Stimulated activated CD8-positive, alpha-beta memory T cell treated with anti-CD3 and anti-CD28 coated beads, Interleukin-4, amount 100 ng/mL, for 1 hour (primary cell): ENCODE results near the gene APLP1.
"Not testable (repeated sequence)": the region's sequence is repeated elsewhere in the genome, so short reads cannot be mapped to it uniquely, and the experiment has no call there.

Experiments
- DNase-seq, 2 donors: peaks; one replicate each; pipeline ENCODE4 v3.0.0-alpha.2; 2020; ENCODE audit warnings: low read depth in 2 of 2, low spot score in 1 of 2

Gene APLP1

GRCh38 chr19:35852029-35852780 lies 16.2 kb upstream of the APLP1 start, which contains the start of gene NPHS1:
Gene NPHS1 (minus strand): TSS chr19:35852504. CDS start chr19:35851837, 667 bp downstream.
- DNase-seq, result no peak

- no peak for DNase-seq
Measured at GRCh38 chr19:35853038-35853756, 15.2 kb upstream of the APLP1 start.

- no peak for DNase-seq
Measured at GRCh38 chr19:35856546-35857149, 11.7 kb upstream of the APLP1 start, which contains the start of gene KIRREL2. Gene KIRREL2 (plus strand): TSS chr19:35856911. CDS start chr19:35857120, 209 bp downstream.

GRCh38 chr19:35858311-35858710 lies 10.1 kb upstream of the APLP1 start:
- no peak for DNase-seq

GRCh38 chr19:35859414-35859813 lies 9.0 kb upstream of the APLP1 start:
- DNase-seq, result no peak

- DNase-seq, result no peak
Measured at GRCh38 chr19:35860436-35860817, 7.9 kb upstream of the APLP1 start.

- DNase-seq, result no peak
Measured at GRCh38 chr19:35860818-35861639, 7.3 kb upstream of the APLP1 start.

GRCh38 chr19:35861640-35862160 lies 6.7 kb upstream of the APLP1 start:
- no peak for DNase-seq

- DNase-seq, result no peak
Measured at GRCh38 chr19:35862528-35862927, 5.8 kb upstream of the APLP1 start.

GRCh38 chr19:35863018-35863417 lies 5.4 kb upstream of the APLP1 start:
- no peak for DNase-seq

- DNase-seq, result no peak
Measured at GRCh38 chr19:35868823-35869326, 501 bp downstream of the APLP1 start.

GRCh38 chr19:35869327-35870123 lies 1.2 kb downstream of the APLP1 start:
- no peak for DNase-seq

- not testable (repeated sequence) for DNase-seq
Measured at GRCh38 chr19:35870124-35870736, 1.9 kb downstream of the APLP1 start.

GRCh38 chr19:35870798-35871197 lies 2.4 kb downstream of the APLP1 start:
- no peak for DNase-seq

GRCh38 chr19:35871611-35872010 lies 3.2 kb downstream of the APLP1 start:
- no peak for DNase-seq

GRCh38 chr19:35872180-35872579 lies 3.8 kb downstream of the APLP1 start:
- no peak for DNase-seq

- no peak for DNase-seq
Measured at GRCh38 chr19:35874392-35874930, 6.1 kb downstream of the APLP1 start.

- no peak for DNase-seq
Measured at GRCh38 chr19:35879068-35879467, 10.7 kb downstream of the APLP1 start.

- no peak for DNase-seq
Measured at GRCh38 chr19:35879770-35880317, 11.5 kb downstream of the APLP1 start.
